GM18511 (cell line): ENCODE measurements around the gene CORT.
"Not testable (repeated sequence)": the region's sequence is repeated elsewhere in the genome, so short reads cannot be mapped to it uniquely, and the experiment has no call there.

Experiments used
- ATAC-seq: cut with Tn5 transposase; IDR thresholded peaks from one replicate; pipeline ENCODE4 v1.9.1; 2021; ENCODE audit warnings: mild to moderate bottlenecking, moderate library complexity; ENCODE audit not compliant: unreplicated experiment

Gene CORT

GRCh38 chr1:10449751-10450150 is at the start of gene CORT:
Gene CORT (plus strand): TSS chr1:10450031. CDS start chr1:10450224, 193 bp downstream.
- ATAC-seq = no peak

- ATAC-seq = no peak
Observed at GRCh38 chr1:10401281-10401680, 48.5 kb upstream of the CORT start.

GRCh38 chr1:10402729-10403274 is 47.0 kb upstream of the CORT start:
- ATAC-seq = no peak

DNA sequence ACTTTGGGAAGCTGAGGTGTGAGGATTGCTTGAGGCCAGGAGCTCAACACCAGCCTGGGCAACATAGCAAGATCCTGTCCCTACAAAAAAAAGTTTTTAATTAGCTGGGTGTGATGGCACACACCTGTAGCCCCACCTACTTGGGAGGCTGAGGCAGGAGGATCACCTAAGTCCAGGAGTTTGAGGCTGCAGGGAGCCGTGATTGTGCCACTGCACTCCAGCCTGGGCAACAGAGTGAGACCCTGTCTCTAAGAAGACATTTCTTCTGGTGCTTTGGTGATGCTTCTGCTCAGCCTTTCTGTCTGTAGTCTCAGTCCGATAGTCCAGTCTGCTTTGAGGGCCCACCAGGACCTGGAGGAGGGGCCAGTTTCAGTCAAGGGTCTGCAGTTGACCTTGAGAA is 42.6 kb upstream of the CORT start:
- ATAC-seq = no peak

- ATAC-seq = no peak
Observed at GRCh38 chr1:10415211-10415930, 34.5 kb upstream of the CORT start.

GRCh38 chr1:10415967-10416366 is 33.9 kb upstream of the CORT start:
- ATAC-seq = not testable (repeated sequence)

DNA sequence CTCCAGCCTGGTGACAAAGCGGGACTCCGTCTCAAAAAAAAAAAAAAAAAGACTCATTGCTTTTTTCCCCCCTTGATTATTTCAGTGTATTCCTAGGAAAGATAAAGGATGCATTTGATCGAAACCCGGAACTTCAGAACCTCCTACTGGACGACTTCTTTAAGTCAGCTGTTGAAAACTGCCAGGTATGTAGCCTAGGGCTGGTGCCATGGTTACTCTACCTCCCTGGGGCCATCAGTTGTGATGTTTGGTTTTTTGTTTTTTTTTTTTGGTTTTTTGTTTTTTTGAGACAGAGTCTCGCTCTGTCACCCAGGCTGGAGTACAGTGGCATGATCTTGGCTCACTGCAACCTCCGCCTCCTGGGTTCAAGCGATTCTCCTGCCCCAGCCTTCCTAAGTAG is 31.1 kb upstream of the CORT start:
- ATAC-seq = not testable (repeated sequence)

GRCh38 chr1:10419351-10419750 is 30.5 kb upstream of the CORT start:
- no peak for ATAC-seq

- no peak for ATAC-seq
Observed at GRCh38 chr1:10421637-10422036, 28.2 kb upstream of the CORT start.

- no peak for ATAC-seq
Observed at GRCh38 chr1:10424034-10424433, 25.8 kb upstream of the CORT start.

DNA sequence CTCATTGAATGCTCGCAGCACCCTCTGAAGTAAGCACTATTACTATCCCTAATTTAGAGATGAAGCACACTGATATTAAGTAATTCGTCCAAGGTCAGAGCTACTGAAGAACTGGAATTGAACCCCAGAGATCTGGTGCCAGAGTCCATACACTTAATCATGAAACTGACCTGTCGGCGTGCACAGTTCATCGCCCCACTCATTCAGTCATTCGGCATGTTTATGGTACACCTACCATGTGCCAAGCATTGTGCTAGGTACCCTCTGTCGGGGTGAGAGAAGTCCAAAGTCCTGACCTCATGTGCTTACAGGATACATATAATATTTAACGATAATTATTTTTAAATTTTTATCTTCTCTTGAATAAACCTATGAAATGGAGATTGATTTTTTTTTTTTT is 25.2 kb upstream of the CORT start:
- ATAC-seq = no peak

DNA sequence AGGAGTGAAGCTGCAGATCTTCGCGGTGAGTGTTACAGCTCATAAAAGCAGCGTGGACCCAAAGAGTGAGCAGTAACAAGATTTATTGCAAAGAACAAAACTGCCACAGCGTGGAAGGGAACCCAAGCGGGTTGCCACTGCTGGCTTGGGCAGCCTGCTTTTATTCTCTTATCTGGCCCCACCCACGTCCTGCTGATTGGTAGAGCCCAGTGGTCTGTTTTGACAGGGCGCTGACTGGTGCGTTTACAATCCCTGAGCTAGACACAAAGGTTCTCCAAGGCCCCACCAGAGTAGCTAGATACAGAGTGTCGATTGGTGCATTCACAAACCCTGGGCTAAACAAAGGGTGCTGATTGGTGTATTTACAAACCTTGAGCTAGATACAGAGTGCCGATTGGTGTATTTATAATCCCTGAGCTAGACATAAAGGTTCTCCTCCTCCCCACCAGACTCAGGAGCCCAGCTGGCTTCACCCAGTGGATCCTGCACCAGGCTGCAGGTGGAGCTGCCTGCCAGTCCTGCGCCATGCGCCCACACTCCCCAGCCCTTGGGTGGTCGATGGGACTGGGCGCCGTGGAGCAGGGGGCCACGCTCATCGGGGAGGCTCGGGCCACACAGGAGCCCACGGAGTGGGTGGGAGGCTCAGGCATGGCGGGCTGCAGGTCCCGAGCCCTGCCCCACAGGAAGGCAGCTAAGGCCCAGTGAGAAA is 23.9 kb upstream of the CORT start:
- not testable (repeated sequence) for ATAC-seq

GRCh38 chr1:10426535-10426848 is 23.3 kb upstream of the CORT start:
- ATAC-seq = not testable (repeated sequence)

DNA sequence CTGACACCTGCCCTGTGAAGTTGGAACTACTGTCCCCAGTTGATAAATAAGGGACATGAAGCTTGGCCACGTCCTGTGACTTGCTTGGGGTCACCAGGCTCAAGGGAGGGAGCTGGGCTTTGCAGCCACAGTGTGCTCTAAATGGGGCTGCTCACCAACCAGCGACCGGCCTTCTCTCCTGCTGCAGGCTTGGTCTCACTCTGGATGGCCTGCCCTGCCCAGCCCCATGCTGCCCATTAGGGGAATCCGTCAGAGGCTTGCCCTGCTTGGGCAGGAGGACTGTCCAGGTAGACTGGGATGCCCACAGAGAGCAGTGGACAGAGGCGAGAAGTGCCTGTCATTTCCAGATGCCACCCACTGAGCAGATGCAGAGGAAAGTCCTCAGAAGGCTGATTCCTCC is 20.8 kb upstream of the CORT start:
- no peak for ATAC-seq

DNA sequence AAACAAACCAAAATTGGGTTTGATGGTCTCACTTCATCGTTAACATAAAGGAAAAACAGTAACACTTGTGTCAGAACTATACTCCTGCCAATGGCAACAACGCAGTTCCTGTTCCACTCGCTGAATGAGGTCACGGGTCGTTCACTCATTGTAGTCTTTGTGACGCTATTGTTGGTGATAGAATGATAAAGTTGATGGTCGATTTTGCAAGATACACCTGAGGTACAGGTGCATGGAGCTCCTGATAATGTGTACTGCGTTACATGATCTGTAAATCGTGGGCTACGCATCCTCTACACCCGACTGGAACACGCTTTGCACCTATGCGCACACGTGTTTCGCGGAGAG is 20.0 kb upstream of the CORT start:
- no peak for ATAC-seq

GRCh38 chr1:10430216-10431069 is 19.4 kb upstream of the CORT start, which contains the start of gene CENPS:
Gene CENPS (plus strand): TSS chr1:10430433. CDS start chr1:10430518, 85 bp downstream.
- ATAC-seq = peak; percentile 81

DNA sequence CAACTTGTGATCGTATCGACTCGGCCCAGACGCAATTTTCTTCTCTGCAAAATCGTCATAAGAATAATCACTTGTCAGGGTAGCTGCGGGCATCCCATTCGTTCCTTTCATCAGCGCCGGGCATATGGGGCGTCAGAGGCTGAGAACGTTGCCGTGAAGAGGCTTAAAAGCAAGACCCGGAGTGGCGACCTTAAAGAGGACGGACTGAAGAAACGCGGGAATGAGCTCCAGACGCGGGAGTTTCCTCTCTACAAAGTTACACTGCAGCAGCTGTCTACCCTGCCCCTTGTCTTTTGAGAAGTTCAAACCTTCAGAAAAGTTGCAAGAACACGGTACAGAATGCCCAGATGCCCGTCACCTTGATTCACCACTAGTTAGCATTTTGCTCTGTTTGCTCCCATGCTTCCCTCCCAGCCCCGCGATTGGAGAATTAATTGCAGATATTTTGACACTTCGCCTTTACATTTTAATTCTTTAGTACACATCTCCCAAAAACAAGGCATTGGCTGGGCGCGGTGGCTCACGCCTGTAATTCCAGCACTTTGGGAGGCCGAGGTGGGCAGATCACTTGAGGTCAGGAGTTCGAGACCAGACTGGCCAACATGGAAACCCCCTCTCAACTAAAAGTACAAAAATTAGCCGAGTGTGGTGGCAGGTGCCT is 18.6 kb upstream of the CORT start:
- ATAC-seq = no peak

- no peak for ATAC-seq
Observed at GRCh38 chr1:10432910-10433700, 16.7 kb upstream of the CORT start.

DNA sequence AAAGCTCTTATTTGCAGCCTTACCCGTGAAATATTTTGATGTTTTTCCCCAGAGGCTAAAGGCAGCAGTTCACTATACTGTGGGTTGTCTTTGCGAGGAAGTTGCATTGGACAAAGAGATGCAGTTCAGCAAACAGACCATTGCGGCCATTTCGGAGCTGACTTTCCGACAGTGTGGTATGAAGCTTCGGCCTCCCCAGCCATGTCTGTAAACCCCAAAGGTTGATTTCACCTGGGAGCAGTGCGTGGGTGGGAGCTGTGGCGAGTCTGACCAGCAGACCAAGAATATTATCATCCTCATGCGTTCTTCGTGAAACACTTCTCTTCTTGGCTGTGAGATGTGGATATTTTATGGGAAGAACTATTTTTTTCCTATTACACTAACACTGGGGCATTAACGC is 16.0 kb upstream of the CORT start:
- ATAC-seq = no peak

DNA sequence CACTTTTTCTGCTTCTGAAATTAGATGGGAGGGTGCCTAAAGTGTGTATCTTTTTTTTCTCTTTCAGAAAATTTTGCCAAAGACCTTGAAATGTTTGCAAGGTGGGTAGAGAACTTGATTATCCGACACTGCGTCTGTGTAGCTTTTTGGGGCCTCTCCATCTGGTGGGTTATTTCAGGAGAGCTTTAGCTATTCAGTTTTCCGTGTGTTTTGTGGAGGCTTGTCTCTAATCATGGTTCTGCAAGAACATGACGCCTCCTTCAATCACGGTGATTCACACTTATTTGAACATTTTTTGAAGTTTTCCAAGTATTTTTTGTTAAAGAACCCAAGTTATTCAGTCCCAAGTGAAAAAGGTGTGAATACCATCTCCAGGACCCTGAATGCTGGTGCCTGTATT is 15.2 kb upstream of the CORT start:
- no peak for ATAC-seq
